ENCODE measurements around the gene CCL19. TPM values are rescaled to one million over a fixed set of nuclear protein-coding genes. Genes with fewer than 3 reads are reported as not detected.

The CCL19 gene
- total and polyA plus RNA-seq, 2 donors (not counting 3 experiments of a cell fraction or from before 2014, with no cell fraction given): not detected

- Histone ChIP-seq H3K4me2 (ENCODE audit: insufficient read depth, low read length) (no peak overlapping the region), H3K27me3 (ENCODE audit: control insufficient read depth in 2 of 2, insufficient read depth in 2 of 2, low read length in 2 of 2) (no peaks in the 10 kb centered on the region), H2AFZ (ENCODE audit: low read depth, low read length) (no peak overlapping the region), H4K20me1 (replicated peaks; ENCODE audit: control insufficient read depth, extremely low read depth, insufficient read depth, low read length) (no peaks in the 10 kb centered on the region), H3K4me3 (replicated peaks in 1 of 3; ENCODE audit: insufficient read depth in 1 of 3, low read depth in 1 of 3, low read length in 3 of 3) (no peak overlapping the region), H3K27ac (ENCODE audit: insufficient read depth, low read depth, low read length) (no peak overlapping the region), H3K79me2 (ENCODE audit: control insufficient read depth, insufficient read depth, low read length) (no peaks in the 10 kb centered on the region), H3K36me3 (ENCODE audit: control insufficient read depth in 2 of 2, extremely low read depth in 1 of 2, insufficient read depth in 2 of 2, low read length in 2 of 2) (no peaks in the 10 kb centered on the region), H3K9ac (replicated peaks; ENCODE audit: extremely low read depth, insufficient read depth, low read length) (no peak overlapping the region), H3K9me3 (replicated peaks; ENCODE audit: control insufficient read depth, insufficient read depth, low read length) (no peaks in the 10 kb centered on the region), H3K9me1 (replicated peaks; ENCODE audit: control insufficient read depth, extremely low read depth, insufficient read depth, low read length) (no peaks in the 10 kb centered on the region), H3K4me1 (ENCODE audit: control insufficient read depth, extremely low read depth, insufficient read depth, low read length) (no peaks in the 10 kb centered on the region)
- no TSS peak for BruUV-seq (replicated peaks)
- intact Hi-C loops (cut with micrococcal nuclease): loop anchor here (10.0 kb wide), 1 partner anchor 313 kb away; the partner anchor contains the start of gene DNAJB5
- dilution Hi-C loops (cut with MboI; ENCODE audit: extremely low pct_ligation_motif_present, low sequenced_read_pairs): no loop called here
- DNase-seq (ENCODE audit: low read depth, low spot score) (no peak), FAIRE-seq (no peak)
- CTCF ChIA-PET: interaction anchor here (1.4 kb wide), 1 partner anchor 31 kb away, joined by 9 read pairs; no protein-coding TSS in a partner anchor
- POLR2A ChIA-PET: no interaction called here
- no peak for TF ChIP-seq EZH2 (IDR thresholded peaks at IDR 0.05; ENCODE audit: borderline replicate concordance, low read depth, low read length, severe bottlenecking)
These were observed 19.8 kb downstream of the CCL19 start for GRCh38 chr9:34671307-34671706.

DNA sequence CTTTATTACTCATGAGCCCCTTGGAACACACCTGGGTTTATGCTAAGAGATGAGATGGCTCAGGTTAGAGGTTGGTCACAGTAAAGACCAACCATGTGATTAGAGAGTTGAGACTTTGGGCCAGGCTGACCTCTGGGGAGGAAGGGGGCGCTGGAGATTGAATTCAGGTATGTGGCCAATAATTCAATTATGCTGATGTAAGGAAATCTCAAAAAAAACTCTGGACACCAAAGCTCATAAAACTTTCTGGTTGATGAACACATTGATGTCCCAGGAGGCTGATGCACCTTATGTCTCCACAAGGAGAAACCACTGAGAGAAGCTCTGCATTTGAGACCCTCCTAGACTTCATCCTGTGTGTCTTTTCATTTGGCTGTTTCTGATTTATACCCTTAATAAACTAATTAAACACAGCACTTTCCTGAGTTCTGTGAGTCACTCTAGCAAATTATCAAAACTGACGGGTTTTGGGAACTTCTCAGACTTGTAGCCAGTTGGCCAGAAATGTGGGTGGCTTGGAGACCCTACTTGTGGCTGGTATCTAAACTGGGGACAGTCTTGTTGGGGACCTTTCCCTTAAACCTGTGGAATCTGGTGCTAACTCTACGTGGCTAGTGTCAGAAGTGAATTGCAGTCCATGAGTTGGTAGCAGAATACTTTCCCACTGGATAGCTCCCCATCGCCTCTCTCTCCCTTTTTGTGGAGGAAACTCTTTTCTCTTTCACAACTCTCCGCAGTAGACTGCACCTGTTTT is 21.1 kb downstream of the CCL19 start:
- BruUV-seq (replicated peaks): no TSS peak
- Histone ChIP-seq H3K27me3 (ENCODE audit: control insufficient read depth in 2 of 2, insufficient read depth in 2 of 2, low read length in 2 of 2) (no peaks in the 10 kb centered on the region), H3K9me1 (replicated peaks; ENCODE audit: control insufficient read depth, extremely low read depth, insufficient read depth, low read length) (no peaks in the 10 kb centered on the region), H3K79me2 (ENCODE audit: control insufficient read depth, insufficient read depth, low read length) (no peaks in the 10 kb centered on the region), H3K4me2 (ENCODE audit: insufficient read depth, low read length) (no peak overlapping the region), H3K27ac (ENCODE audit: insufficient read depth, low read depth, low read length) (no peak overlapping the region), H3K4me3 (replicated peaks in 1 of 3; ENCODE audit: insufficient read depth in 1 of 3, low read depth in 1 of 3, low read length in 3 of 3) (no peak overlapping the region), H4K20me1 (replicated peaks; ENCODE audit: control insufficient read depth, extremely low read depth, insufficient read depth, low read length) (no peaks in the 10 kb centered on the region), H3K4me1 (ENCODE audit: control insufficient read depth, extremely low read depth, insufficient read depth, low read length) (peaks cover 1% of the 10 kb centered on the region), H2AFZ (ENCODE audit: low read depth, low read length) (no peak overlapping the region), H3K36me3 (ENCODE audit: control insufficient read depth in 2 of 2, extremely low read depth in 1 of 2, insufficient read depth in 2 of 2, low read length in 2 of 2) (no peaks in the 10 kb centered on the region), H3K9ac (replicated peaks; ENCODE audit: extremely low read depth, insufficient read depth, low read length) (no peak overlapping the region), H3K9me3 (replicated peaks; ENCODE audit: control insufficient read depth, insufficient read depth, low read length) (no peaks in the 10 kb centered on the region)
- POLR2A ChIA-PET: no interaction called here
- dilution Hi-C loops (cut with MboI; ENCODE audit: extremely low pct_ligation_motif_present, low sequenced_read_pairs) (no loop called here), intact Hi-C loops (cut with micrococcal nuclease) (loop anchor here (10.0 kb wide), 1 partner anchor 315 kb away; the partner anchor contains the start of gene DNAJB5)
- DNase-seq (ENCODE audit: low read depth, low spot score): no peak
- TF ChIP-seq POLR2AphosphoS5 (IDR thresholded peaks at IDR 0.05; ENCODE audit: insufficient read depth, low read depth, low read length) (no peak), FOS (IDR thresholded peaks at IDR 0.05; ENCODE audit: borderline replicate concordance, insufficient read depth, low read length) (no peak), MYC (IDR thresholded peaks at IDR 0.05; ENCODE audit: low read depth, low read length) (no peak), GATA2 (IDR thresholded peaks at IDR 0.05; ENCODE audit: insufficient read depth, insufficient read length, low read depth, low read length) (no peak), EZH2 (IDR thresholded peaks at IDR 0.05; ENCODE audit: borderline replicate concordance, low read depth, low read length, severe bottlenecking) (no peak), JUN (IDR thresholded peaks at IDR 0.05; ENCODE audit: borderline replicate concordance, insufficient read depth, insufficient read length, low read depth) (no peak), POLR2A (IDR thresholded peaks at IDR 0.05; ENCODE audit: low read depth, low read length) (no peak), MAX (IDR thresholded peaks at IDR 0.05; ENCODE audit: insufficient read depth, insufficient read length) (no peak)
- TF ChIP-seq, protein P1, sequence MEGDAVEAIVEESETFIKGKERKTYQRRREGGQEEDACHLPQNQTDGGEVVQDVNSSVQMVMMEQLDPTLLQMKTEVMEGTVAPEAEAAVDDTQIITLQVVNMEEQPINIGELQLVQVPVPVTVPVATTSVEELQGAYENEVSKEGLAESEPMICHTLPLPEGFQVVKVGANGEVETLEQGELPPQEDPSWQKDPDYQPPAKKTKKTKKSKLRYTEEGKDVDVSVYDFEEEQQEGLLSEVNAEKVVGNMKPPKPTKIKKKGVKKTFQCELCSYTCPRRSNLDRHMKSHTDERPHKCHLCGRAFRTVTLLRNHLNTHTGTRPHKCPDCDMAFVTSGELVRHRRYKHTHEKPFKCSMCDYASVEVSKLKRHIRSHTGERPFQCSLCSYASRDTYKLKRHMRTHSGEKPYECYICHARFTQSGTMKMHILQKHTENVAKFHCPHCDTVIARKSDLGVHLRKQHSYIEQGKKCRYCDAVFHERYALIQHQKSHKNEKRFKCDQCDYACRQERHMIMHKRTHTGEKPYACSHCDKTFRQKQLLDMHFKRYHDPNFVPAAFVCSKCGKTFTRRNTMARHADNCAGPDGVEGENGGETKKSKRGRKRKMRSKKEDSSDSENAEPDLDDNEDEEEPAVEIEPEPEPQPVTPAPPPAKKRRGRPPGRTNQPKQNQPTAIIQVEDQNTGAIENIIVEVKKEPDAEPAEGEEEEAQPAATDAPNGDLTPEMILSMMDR (IDR thresholded peaks at IDR 0.05; ENCODE audit: extremely low read depth in 1 of 2, insufficient read depth in 1 of 2, low read depth in 1 of 2, low read length in 2 of 2): no peak
- no peak for FAIRE-seq
- CTCF ChIA-PET: interaction anchor here (1.4 kb wide), 1 partner anchor 32 kb away, joined by 9 read pairs; no protein-coding TSS in a partner anchor

All from endothelial cell of umbilical vein (primary cell).